HG03060 (cell line): Measurements from ENCODE around the gene BCL2.

Source experiments
- ATAC-seq: cut with Tn5 transposase; IDR thresholded peaks from one replicate; pipeline ENCODE4 v1.9.1; 2021; ENCODE audit warnings: low read depth, moderate number of reproducible peaks; ENCODE audit not compliant: unreplicated experiment

The BCL2 gene

DNA sequence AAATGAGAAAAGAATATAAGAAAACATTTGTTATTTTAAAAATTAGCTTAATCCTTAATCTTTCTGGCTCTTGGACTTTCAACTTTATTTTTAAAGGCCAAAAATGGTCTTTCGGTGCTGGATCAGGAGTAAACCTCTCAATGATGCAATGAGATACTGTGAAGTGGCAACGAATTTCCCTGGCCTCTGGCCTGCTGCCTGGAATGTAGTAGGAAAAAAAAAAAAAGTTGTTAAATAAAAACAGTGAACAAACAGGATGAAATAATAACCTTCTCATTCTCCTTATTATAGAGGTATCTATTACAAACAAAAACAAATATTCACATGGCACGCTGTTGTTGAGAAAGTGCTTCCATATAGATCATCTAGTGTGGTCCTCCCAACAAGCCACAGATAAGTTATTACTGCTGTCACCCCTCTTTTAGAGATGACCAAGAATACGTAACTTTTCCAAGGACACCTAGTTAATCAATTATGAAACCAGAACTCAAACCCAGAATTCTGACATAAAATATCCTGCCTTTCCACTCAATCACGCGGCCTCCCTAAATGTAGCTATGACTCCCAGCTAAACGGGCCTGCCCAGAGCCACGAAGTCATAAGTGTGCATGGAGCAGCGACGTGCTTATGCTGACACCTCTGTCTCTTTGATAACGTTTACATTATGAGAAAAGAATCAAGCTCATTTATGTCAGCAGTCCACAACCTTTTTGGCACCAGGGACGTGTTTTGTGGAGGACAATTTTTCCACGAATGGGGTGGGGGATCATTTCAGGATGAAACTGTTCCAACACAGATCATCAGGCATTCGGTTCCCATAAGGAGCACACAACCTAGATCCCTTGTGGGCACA, 170.9 kb downstream of the BCL2 start:
- no peak for ATAC-seq

DNA sequence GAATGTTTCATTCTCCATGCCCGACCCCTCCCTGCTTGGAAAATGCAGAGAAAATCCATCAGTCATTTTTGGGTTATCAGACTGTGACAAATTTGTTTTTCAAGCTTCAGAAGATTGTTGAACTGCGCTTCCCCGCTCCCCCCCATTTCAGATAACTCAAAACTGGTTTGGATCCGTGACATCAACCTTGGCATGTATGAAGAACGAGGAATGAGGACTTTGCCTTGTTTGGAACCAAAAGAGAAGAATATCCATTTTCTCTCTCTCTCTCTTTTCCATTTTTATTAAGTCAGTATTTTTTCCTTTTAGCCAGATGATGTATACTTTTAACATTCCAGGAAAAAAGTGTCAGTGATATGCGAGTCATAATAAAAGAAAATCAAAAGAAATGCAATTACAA, 171.6 kb downstream of the BCL2 start:
- no peak for ATAC-seq

DNA sequence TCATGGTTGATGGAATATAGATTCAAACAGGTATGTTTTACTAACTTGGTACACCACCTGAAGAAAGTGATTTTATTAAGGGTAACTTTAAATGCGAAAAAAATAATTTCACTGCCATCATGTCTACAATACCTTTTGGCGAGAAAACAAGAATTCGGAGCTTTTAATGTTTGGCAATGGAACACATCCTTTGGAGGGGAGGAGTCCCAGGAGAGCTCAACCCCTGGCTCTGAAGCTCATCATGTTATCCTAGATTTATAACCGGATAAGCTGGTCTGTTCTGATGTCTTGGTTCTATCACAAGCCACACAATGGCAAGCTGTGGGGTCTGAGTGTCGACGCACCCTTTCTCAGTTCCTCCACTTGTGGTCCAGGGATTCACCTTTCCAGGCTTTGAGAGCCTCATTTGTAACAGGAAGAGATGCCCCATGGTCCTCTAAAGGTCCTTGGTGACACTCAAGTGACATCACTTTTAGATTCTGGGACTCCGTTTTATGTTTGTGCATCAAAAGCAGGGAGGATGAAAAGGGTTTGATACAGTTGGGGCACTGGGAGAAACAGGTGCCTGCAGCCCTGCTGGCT, 172.7 kb downstream of the BCL2 start:
- ATAC-seq: no peak

DNA sequence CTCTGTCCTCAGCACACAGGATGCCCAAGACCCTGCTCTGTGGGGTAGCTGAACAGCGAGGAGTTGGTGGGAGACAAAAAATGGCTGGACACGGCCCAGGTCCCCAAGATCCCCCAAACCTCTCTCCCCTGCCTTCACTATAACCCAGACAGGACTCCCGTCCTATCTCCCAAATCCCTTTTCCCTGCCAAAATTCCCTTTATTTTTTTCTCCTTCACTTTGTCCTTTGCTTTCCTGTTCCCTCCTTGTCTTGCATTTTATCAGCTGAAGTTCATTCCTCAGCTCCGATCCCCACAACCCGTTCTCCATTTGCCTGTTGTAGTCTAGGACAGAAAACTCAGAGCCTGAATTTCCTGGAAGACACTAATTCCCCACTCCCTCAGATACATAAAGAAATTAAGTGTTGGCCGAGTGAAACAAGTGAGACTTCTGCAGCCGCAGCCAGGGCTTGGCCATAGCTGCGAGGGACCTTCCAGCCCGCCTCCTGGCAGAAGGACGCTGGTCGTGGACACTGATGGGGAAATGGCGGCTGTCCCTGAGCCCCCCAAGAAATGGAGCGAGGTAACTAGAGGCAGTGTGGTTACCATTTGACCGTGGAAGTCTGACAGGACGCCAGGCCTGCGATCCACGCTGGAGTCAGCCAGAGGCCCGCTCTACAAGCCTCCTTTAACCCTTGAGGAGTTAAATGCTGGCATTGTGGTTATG, 173.6 kb downstream of the BCL2 start:
- no peak for ATAC-seq

DNA sequence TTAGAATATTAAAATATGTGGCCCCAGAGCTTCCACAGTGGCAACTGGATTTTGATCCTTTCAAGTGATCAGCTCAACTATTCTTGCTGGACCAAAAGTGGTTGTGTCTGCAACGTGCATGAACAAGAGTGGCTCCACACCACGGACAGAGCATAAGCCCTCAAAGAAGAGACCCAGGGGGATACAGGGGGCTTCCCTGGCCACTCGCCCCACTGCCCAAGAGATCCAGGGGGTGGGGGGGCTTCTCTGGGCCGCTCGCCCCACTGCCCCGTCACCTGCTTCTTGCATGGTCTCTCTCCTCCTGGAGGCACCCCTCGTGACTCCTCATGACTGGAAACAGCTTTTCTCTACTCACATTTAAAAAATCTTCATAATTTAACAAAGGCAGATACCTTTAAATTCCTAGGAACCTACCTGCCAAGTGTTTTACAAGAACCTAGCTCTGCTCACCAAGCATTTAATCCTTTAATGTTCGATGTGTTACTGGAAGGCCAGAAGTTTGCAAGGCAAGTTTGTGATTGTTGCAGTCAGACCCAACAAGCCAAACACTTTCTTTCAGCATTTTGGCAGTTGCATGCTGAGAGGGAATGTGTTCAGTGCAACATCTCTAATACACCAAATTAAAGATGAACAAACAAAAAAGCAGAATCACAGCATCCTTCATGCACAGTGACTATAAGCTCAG, 174.3 kb downstream of the BCL2 start:
- no peak for ATAC-seq

DNA sequence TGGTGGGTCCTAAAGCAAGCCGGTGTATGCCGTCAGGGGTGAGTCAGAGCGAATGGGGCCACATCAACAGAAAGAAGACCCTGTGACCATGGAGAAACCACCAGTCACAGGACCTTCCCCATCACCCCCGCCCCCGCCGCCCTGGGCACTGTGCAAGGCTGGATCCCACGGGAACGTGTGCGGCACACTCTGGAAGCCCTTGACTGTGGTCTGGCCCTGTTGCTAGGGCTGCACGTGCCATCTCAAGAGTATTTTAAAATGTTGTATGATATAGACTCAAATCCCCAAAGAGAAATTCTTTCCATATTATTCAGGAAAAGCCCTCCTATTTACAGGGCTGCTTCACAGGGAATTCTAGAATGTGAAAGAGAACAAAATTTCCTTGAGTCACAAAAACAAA, 174.8 kb downstream of the BCL2 start:
- no peak for ATAC-seq

DNA sequence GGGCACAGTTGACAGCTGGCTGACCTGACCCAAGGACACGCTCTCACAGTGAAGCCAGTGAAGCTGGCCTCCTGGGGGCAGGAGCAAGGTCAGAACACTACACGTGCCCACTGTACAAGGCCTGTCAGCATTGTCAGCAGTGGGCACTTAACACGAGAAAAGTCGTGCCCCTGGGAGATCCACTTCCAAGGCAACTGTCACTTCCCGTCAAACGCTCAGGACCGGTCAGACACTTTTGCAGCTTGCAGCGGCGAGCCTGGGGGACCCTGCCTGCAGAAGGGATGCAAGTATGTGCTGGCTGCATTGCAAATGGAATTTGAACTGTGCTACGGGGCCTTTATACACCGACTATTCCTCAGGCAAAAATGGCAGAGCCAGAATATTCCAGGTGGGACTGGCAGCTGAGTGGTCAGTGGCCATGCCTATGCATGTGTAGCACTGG, 176.2 kb downstream of the BCL2 start:
- ATAC-seq: no peak

DNA sequence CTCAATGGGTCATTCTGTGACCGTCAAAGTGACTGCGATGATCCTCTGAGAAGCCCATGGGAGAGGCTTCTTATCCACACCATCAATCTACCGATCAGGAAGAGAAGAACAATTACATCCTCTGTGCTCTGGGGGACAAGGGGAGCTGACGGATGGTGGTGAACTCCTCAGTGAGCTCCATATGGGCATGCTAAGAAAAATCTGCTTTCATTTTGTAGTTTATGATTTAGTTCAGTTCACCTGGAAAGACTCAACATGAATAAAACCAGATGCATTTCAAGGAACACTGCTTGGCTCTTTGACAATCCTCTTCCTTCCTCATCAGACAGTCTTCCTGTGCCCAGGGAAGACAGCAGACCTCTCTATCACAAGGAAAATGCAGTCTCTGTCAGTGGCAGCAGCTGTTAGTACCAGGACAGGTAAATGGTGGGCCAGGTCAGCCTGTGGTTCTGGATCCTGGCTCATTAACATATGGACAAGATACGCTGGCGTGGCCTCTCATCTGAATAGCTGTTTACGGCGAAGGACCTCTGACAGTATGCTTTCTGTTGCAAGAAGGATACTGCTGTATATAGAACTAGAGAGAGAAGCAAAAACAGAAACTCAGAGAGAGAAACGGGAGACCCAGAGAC, 176.9 kb downstream of the BCL2 start:
- no peak for ATAC-seq

DNA sequence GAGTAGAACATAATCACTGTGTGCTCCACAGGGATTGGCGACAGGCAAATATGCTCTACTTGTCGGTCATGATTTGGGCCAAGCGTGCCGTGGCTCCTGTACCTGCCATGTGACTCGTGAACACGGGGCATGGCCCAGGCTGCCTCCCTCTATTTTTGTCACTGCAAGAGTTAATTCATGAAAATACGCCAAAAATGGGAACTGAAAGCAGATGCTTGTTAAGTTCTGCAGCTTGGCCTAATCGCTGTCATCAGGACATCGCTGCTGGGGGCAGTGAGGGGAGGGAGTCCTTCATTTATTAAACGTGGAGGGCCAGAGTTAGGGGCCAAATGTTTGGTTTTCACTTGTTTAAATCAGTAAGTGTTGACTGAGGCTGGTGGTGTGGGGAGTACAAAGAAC, 177.8 kb downstream of the BCL2 start:
- ATAC-seq: peak; percentile 39

DNA sequence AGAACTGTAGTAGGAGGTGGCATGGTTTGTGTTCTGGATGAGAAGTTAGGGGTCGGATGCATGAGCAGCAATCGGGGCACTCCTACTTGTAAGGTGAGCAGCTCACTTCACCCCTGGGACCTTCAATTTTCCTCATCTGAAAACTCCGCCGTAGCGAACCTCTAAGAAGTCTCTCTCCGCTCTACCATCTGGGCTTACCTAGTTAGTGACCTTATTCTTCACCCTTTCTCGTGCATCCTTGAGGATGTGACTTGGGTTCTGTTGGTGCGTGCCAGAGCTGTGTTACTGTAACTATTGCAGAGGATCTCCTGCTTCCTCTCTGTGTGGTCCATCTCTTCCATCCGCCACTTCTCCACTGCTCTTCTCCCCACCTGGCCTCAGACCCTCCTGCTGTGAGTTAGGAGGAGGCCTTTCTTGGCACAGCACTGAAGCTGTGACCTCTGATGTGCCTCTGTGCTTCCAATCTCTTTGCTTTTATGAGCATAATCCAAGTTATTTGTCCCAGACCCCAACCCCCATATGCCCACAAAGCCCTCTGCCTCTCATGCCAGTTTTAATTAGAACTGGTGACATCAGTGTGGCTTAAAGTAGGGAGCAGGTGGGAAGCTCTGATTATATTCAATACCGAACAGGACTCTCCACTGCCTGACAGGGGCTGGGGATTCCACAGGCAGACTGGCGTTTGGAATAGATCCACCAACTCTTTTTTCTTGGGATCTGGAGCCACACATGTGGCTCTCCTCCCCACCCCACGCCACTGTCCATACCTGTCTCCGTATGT, 178.4 kb downstream of the BCL2 start:
- no peak for ATAC-seq

DNA sequence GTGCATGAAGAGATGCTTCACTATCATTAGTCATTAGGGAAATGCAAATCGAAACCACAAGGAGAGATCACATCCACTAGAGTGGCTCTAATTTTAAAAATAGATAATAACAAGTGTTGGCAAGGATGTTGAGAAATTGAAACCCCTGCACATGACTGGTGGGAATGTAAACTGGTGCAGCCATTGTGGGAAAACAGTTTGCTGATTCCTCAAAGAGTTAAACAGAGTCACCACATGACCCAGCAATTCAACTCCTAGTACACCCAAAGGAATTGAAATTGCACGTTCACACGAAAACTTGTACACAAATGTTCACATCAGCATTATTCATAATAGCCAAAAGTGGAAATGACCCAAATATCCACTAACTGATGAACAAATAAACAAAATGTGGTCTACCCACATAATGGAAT, 179.5 kb downstream of the BCL2 start:
- ATAC-seq: no peak

DNA sequence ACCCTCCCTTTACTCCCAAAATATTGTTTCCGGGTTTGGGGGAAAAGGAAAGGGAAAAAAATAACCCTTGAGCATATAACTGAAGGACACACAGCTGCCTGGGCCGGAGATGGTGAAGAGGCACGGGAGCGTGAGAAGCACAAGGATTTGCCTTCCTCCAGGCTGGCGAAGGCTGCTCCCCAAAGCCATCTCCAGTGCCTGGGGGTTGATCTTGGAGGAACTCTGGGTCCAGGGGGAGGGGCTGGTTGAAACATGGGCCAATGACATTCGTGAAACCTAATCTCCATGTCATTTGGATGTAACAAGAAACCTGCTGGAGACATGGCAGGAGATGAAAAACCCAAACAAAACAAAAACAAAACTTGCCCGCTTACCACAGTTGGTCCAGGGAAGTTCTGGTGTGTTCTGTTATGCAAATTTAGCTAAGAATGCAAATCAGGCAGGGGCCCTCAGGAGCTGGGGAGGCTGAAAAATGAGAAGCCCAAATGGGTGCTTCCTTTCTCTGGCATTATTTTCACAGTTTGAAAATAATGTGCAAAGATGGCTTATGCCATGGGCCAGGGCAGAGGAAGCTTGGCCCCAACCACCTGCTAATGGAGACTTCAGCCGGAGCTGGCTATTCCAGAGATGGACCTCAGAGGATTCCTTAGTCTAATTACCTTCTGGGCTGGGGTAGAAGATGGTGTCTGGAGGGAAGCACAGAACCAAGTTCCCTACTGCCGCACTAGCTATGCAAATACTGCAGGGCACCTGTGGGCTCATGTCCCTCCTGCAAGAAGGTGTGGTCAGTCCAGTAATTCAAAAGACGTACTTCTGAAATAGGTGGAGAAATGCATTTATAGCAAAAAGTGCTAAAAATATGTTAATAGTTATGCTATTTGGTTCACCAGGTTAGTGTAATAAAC, 180.9 kb downstream of the BCL2 start:
- ATAC-seq: peak; percentile 20

DNA sequence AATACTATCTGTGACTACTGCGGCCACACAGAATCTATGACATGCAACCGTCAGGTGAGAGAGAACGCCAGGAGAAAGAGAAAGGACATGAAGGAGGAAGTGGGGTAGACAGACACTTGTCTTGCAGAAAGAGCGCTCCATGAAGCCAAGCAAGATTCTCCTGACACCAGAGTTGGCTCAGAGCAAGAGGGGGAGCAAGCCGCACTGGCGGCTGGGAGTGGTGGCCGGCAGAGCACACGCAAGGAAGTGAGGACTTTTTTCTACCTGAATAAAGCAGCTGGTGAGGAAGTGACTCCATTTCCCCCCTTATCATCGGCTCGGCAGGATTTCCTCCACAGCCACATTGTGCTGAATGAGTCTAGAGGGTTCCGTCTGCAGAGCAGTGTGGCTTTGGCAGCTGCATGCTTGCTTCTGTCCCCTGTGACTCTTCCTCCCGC, 181.6 kb downstream of the BCL2 start:
- no peak for ATAC-seq

DNA sequence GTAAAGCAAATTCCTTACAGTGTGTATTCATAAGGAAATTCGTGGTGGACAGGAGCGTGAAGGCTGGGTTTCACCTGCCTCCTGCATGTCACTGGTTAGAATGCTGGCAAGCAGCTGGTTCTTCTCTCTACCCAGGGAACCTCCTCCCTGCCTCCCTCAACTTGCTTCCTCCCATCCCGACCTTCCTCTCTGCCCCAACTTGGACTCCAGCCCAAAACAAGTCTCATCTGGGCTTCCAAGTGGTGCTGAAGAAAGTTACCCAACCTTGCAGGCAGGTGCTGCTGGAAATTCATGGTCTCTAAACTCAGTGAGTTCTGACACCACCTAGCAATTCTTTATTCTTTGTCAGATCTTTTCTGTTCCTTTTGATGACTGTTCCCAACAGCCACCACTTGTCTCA, 184.5 kb downstream of the BCL2 start:
- ATAC-seq: no peak

DNA sequence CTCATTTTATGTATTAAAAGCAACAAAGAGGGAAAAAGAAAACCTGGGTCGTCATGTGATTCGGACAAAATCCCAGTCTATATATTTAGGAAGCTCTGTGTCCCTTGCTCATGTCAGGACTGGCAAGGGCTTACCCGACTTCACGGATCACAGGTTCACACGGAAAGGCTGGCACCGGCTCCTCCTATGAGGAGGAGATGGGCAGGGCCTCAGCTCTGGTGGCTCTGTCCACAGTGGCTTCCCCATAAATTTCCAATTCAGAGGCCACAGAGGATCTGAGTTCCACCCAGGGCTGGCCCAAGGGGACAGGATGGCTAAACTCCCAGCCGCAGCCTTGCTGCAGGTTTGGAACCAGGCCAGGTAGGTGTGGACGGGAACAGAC, 186.8 kb downstream of the BCL2 start:
- no peak for ATAC-seq

DNA sequence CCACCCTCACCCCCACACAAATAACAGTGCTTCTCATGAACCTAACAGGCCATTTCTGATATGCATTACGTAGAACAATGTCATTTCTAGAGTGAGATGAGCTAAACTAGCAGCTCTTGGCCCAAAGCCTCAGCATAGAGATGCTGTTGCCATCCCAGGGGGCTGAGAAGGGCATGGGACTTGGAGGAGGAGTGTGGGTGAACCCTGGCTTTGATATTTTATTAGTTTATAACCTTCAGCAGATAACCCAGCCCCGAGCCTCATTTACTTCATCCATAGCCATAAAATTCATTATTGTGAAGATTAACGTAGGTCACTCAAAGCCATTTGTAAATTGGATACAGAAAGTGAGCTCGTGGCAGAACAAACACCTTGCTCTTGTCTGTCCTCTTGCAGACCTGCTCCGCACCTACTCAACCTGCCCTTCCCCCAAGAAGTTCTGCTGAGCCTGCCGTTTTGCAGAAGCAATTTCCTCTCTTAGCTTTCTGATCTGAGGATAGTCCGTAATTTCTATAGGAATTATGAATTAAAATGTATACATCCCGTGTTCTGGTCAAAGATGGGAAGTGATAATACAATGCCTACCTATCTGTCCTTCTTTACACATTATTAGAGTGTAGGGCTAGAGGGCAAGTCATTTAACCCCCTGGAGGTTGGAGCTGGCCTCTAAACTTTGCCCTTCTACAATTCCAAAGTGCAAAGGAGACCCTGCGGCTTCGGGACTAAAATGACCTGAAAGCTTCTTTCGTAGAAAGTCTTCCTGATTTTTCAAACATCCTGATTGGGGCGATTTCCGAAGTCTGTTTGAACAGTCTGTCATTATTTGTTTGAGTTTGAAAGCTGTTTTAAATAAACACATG, 187.4 kb downstream of the BCL2 start:
- no peak for ATAC-seq

DNA sequence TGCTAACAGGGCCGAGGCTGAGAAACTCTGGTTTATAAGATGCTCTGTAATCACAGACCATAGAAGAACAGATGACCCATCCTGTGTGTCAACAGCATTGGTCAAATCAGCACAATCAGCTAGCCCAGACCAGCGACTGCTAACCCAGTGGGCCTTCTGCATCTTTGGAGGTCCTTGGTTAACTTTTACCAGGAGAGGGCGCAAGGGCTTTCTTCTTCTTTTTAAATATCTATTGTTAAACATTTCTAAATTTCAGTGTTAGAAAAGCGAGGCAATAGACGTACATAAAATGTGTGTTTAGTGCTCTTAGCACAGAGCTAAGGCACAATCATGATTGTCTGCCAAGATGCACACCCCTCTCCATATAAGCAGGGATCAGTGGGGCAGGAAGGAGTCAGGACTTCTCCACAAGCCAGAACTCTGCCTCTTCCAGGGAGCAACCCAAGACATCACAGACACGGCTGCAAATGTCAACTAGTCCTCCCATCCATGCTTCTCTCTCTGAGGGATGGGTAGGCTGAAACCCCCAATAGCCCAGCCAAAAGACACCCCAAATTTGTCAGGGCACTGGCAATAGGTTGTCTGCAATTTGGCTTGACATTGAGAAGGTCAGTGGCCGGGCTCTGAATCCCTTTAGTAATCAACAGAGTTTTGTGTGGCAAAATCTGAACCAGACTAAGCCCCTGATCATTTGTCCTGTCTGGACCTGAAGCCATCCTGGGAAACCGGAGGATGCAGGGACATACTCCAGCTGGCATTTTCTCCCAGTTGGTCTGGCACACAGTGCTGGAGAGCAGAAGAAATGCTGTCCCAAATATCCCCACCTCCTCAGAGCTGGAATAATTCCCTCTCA, 188.2 kb downstream of the BCL2 start:
- no peak for ATAC-seq
